DND-41 (cell line): ENCODE measurements around the gene TTLL10.

Source experiments
- ATAC-seq: fragments of 200-7000 bp; cut with Tn5 transposase; 3 replicates; pipeline ENCODE4 v1.9.1; 2021; ENCODE audit warnings: low read depth; ENCODE audit not compliant: insufficient read depth
- DNase-seq: peaks from one replicate; pipeline ENCODE4 v3.0.0-alpha.2; 2020
- H2AFZ ChIP-seq: 2 replicates; pipeline ENCODE4 v1.6.0; 2012; ENCODE audit warnings: low read depth, low read length
- H3K27ac ChIP-seq: 2 replicates; pipeline ENCODE4 v1.5.1; 2012; ENCODE audit warnings: low read length, inconsistent platforms
- H3K27me3 ChIP-seq: fragments of 200-600 bp; sonication (generic); 2 replicates; pipeline ENCODE4 v1.6.0; 2012; ENCODE audit warnings: low read length, mild to moderate bottlenecking, inconsistent platforms; ENCODE audit not compliant: insufficient read depth, poor library complexity
- H3K36me3 ChIP-seq: 2 replicates; pipeline ENCODE4 v1.5.1; 2012; ENCODE audit warnings: low read length, inconsistent platforms; ENCODE audit not compliant: insufficient read depth
- H3K4me1 ChIP-seq: 2 replicates; pipeline ENCODE4 v1.5.1; 2012; ENCODE audit warnings: mild to moderate bottlenecking, low read length; ENCODE audit not compliant: insufficient read depth
- H3K4me2 ChIP-seq: 2 replicates; pipeline ENCODE4 v1.6.0; 2012; ENCODE audit warnings: mild to moderate bottlenecking, moderate library complexity, low read length, inconsistent platforms; ENCODE audit not compliant: insufficient read depth
- H3K4me3 ChIP-seq, 2 experiments: fragments of 200-600 bp in 1 of 2; shearing (Covaris generic) in 1 of 2; 2 replicates each; pipeline ENCODE4 v1.5.1; 2012 to 2016; ENCODE audit warnings: inconsistent platforms in 2 of 2, low read length in 2 of 2, mild to moderate bottlenecking in 2 of 2, low read depth in 1 of 2, moderate library complexity in 1 of 2
- H3K79me2 ChIP-seq: 2 replicates; pipeline ENCODE4 v1.6.0; 2012; ENCODE audit warnings: low read length, inconsistent platforms; ENCODE audit not compliant: insufficient read depth
- H3K9ac ChIP-seq: 2 replicates; pipeline ENCODE4 v1.6.0; 2012; ENCODE audit warnings: low read depth, mild to moderate bottlenecking, inconsistent platforms, low read length, moderate library complexity
- H3K9me3 ChIP-seq: 2 replicates; pipeline ENCODE4 v1.5.1; 2012; ENCODE audit warnings: low read length, moderate library complexity, mild to moderate bottlenecking, inconsistent platforms; ENCODE audit not compliant: insufficient read depth, severe bottlenecking
- H4K20me1 ChIP-seq: 2 replicates; pipeline ENCODE4 v1.6.0; 2012; ENCODE audit warnings: low read length; ENCODE audit not compliant: insufficient read depth
- EZH2 ChIP-seq: IDR thresholded peaks from 3 replicates; pipeline ENCODE4 v1.6.1; 2012; ENCODE audit warnings: borderline replicate concordance, low read depth, mild to moderate bottlenecking, moderate library complexity, low read length, inconsistent platforms; ENCODE audit not compliant: severe bottlenecking
- TF ChIP-seq, protein P1 (sequence below): IDR thresholded peaks from 2 replicates; pipeline ENCODE4 v1.5.1; 2012; ENCODE audit warnings: borderline replicate concordance, low read length, moderate library complexity, mild to moderate bottlenecking; ENCODE audit not compliant: poor library complexity, severe bottlenecking; ENCODE audit errors: extremely low read depth

The TTLL10 gene

DNA sequence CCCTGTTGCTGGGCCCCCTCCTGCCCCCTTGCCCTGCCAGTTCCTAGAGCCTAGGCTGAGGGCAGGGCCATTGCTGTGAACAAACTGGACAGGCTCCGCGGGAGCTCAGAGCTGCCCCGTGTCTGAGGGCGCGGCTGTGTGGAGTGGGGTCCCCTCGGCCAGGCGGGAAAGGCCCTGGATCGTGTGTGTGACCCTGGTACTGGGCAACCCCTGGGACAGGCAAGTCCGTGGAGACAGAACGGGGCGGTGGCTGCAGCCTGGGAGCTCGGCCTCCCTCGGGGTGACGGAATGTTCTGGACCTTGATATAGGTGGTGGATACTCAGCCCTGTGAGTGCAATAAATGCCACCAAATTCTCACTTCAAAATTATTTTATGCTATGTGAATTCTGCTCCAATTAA lies 30.0 kb upstream of the TTLL10 start:
- ATAC-seq (no peak), DNase-seq (no peak)
- no peaks in the 10 kb centered on the region for H3K79me2 ChIP-seq
- no peaks in the 10 kb centered on the region for H3K9me3 ChIP-seq
- no peaks in the 10 kb centered on the region for H3K27me3 ChIP-seq
- no peak overlapping the region for H3K4me2 ChIP-seq
- H3K9ac ChIP-seq: no peak overlapping the region
- H3K4me3 ChIP-seq: no peak overlapping the region
- H3K27ac ChIP-seq: no peak overlapping the region
- no peak for TF ChIP-seq EZH2
- TF ChIP-seq, protein P1, sequence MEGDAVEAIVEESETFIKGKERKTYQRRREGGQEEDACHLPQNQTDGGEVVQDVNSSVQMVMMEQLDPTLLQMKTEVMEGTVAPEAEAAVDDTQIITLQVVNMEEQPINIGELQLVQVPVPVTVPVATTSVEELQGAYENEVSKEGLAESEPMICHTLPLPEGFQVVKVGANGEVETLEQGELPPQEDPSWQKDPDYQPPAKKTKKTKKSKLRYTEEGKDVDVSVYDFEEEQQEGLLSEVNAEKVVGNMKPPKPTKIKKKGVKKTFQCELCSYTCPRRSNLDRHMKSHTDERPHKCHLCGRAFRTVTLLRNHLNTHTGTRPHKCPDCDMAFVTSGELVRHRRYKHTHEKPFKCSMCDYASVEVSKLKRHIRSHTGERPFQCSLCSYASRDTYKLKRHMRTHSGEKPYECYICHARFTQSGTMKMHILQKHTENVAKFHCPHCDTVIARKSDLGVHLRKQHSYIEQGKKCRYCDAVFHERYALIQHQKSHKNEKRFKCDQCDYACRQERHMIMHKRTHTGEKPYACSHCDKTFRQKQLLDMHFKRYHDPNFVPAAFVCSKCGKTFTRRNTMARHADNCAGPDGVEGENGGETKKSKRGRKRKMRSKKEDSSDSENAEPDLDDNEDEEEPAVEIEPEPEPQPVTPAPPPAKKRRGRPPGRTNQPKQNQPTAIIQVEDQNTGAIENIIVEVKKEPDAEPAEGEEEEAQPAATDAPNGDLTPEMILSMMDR: no peak
- no peak overlapping the region for H2AFZ ChIP-seq
- peaks cover 3% of the 10 kb centered on the region for H4K20me1 ChIP-seq
- no peaks in the 10 kb centered on the region for H3K4me1 ChIP-seq
- no peaks in the 10 kb centered on the region for H3K36me3 ChIP-seq

- H3K4me1 ChIP-seq: no peaks in the 10 kb centered on the region
- H2AFZ ChIP-seq: no peak overlapping the region
- no peaks in the 10 kb centered on the region for H3K9me3 ChIP-seq
- H3K27me3 ChIP-seq: no peaks in the 10 kb centered on the region
- H3K9ac ChIP-seq: no peak overlapping the region
- H3K79me2 ChIP-seq: no peaks in the 10 kb centered on the region
- H3K36me3 ChIP-seq: no peaks in the 10 kb centered on the region
- H3K4me3 ChIP-seq: no peak overlapping the region
- no peak overlapping the region for H3K4me2 ChIP-seq
- peak; percentile 83 for ATAC-seq
- DNase-seq: peak; percentile 84
- H3K27ac ChIP-seq: no peak overlapping the region
- peaks cover 3% of the 10 kb centered on the region for H4K20me1 ChIP-seq
- TF ChIP-seq, protein P1: no peak
- no peak for TF ChIP-seq EZH2
Observed at GRCh38 chr1:1144122-1144842, 29.4 kb upstream of the TTLL10 start.

GRCh38 chr1:1144843-1145546 lies 28.7 kb upstream of the TTLL10 start:
- Histone ChIP-seq H3K36me3 (no peaks in the 10 kb centered on the region), H3K4me1 (no peaks in the 10 kb centered on the region), H3K27me3 (no peaks in the 10 kb centered on the region), H2AFZ (no peak overlapping the region), H4K20me1 (peaks cover 3% of the 10 kb centered on the region), H3K79me2 (no peaks in the 10 kb centered on the region), H3K4me3 (no peak overlapping the region), H3K9me3 (no peaks in the 10 kb centered on the region), H3K9ac (no peak overlapping the region), H3K4me2 (no peak overlapping the region), H3K27ac (no peak overlapping the region)
- ATAC-seq (peak; percentile 2; the same call in 1 of the 3 replicates), DNase-seq (no peak)
- no peak for TF ChIP-seq EZH2
- TF ChIP-seq, protein P1: no peak

GRCh38 chr1:1145547-1145914 lies 28.1 kb upstream of the TTLL10 start:
- Histone ChIP-seq H3K4me1 (no peaks in the 10 kb centered on the region), H2AFZ (no peak overlapping the region), H3K36me3 (no peaks in the 10 kb centered on the region), H3K27ac (no peak overlapping the region), H3K79me2 (no peaks in the 10 kb centered on the region), H4K20me1 (peaks cover 3% of the 10 kb centered on the region), H3K9me3 (no peaks in the 10 kb centered on the region), H3K4me3 (no peak overlapping the region), H3K9ac (no peak overlapping the region), H3K4me2 (no peak overlapping the region), H3K27me3 (no peaks in the 10 kb centered on the region)
- no peak for DNase-seq
- TF ChIP-seq EZH2: no peak
- TF ChIP-seq, protein P1: no peak
- no peak for ATAC-seq
